H1 (cell line): ENCODE results near the gene DCN. TPM values are rescaled to one million over a fixed set of nuclear protein-coding genes. Genes with fewer than 3 reads are reported as not detected.

ENCODE experiments used
- CTCF ChIA-PET: fragments of 300-600 bp; sonication (Branson Sonifier 250); formaldehyde crosslinking; loops from one replicate; lab custom pipeline; 2021; ENCODE audit not compliant: partially characterized antibody; lab: Charles Lee
- POLR2A ChIA-PET: fragments of 300-600 bp; sonication (Branson Sonifier 250); formaldehyde crosslinking; loops from one replicate; lab custom pipeline; 2021; ENCODE audit warnings: inconsistent platforms; ENCODE audit not compliant: partially characterized antibody; lab: Charles Lee
- DNase-seq, 2 experiments: peaks; one replicate each; pipeline versions ENCODE4 v3.0.0 to v3.0.0-alpha.2; 2010 to 2022; ENCODE audit warnings: low spot score in 2 of 2, low read depth in 1 of 2, mixed read lengths in 1 of 2
- FAIRE-seq: peaks from 2 replicates; lab custom pipeline; 2011; peaks lifted over from hg19 to GRCh38; lab: Jason Lieb, UNC
- H2AFZ ChIP-seq: 2 replicates; pipeline ENCODE4 v1.8.1; 2012; ENCODE audit warnings: low read length, inconsistent platforms
- H2AK5ac ChIP-seq: 2 replicates; pipeline ENCODE4 v1.6.1; 2013; ENCODE audit warnings: low read depth, low read length
- H2BK120ac ChIP-seq: replicated peaks from 2 replicates; pipeline ENCODE3; 2013; ENCODE audit warnings: low read depth, low read length, inconsistent platforms
- H2BK12ac ChIP-seq: 2 replicates; pipeline ENCODE4 v1.6.1; 2013; ENCODE audit warnings: low read depth, low read length
- H2BK15ac ChIP-seq: 2 replicates; pipeline ENCODE4 v1.6.1; 2013; ENCODE audit warnings: low read length
- H2BK20ac ChIP-seq: 2 replicates; pipeline ENCODE4 v1.6.1; 2013; ENCODE audit warnings: low read length
- H2BK5ac ChIP-seq: 2 replicates; pipeline ENCODE4 v1.6.1; 2013; ENCODE audit warnings: low read depth, low read length
- H3K14ac ChIP-seq: 2 replicates; pipeline ENCODE4 v1.6.1; 2013; ENCODE audit warnings: inconsistent platforms; ENCODE audit not compliant: insufficient read length
- H3K18ac ChIP-seq: 2 replicates; pipeline ENCODE4 v1.6.1; 2013; ENCODE audit warnings: low read length; ENCODE audit errors: extremely low read depth
- H3K23ac ChIP-seq: 2 replicates; pipeline ENCODE4 v1.6.1; 2013; ENCODE audit warnings: inconsistent platforms; ENCODE audit not compliant: insufficient read length
- H3K23me2 ChIP-seq: 2 replicates; pipeline ENCODE4 v1.6.1; 2013; ENCODE audit warnings: low read depth, low read length
- H3K27ac ChIP-seq: 2 replicates; pipeline ENCODE4 v1.6.1; 2011; ENCODE audit warnings: low read depth, low read length, inconsistent platforms
- H3K27me3 ChIP-seq, 4 experiments: replicated peaks in 1 of 4; 1 replicate in 1 of 4; 2 replicates in 3 of 4; pipeline versions ENCODE4 v1.6.1 to v1.8.1; 2011 to 2013; ENCODE audit warnings: low read length in 3 of 4, mild to moderate bottlenecking in 3 of 4, inconsistent platforms in 2 of 4, mixed read lengths in 2 of 4, moderate library complexity in 1 of 4; ENCODE audit not compliant: control insufficient read depth in 3 of 4, insufficient read depth in 3 of 4; ENCODE audit errors: extremely low read depth in 1 of 4
- H3K36me3 ChIP-seq, 4 experiments: 2 replicates each; pipeline versions ENCODE4 v1.6.1 to v1.8.1; 2011 to 2013; ENCODE audit warnings: mild to moderate bottlenecking in 4 of 4, low read length in 3 of 4, moderate library complexity in 2 of 4, control low read depth in 1 of 4, inconsistent platforms in 1 of 4; ENCODE audit not compliant: insufficient read depth in 4 of 4, control insufficient read depth in 2 of 4
- H3K4ac ChIP-seq: replicated peaks from 2 replicates; pipeline ENCODE3; 2013; ENCODE audit warnings: low read length, low read depth, mixed read lengths, inconsistent platforms; ENCODE audit not compliant: insufficient read length
- H3K4me1 ChIP-seq, 4 experiments: replicated peaks in 1 of 4; 1 replicate in 1 of 4; 2 replicates in 3 of 4; pipeline versions ENCODE4 v1.6.1 to v1.8.1; 2011 to 2013; ENCODE audit warnings: low read length in 3 of 4, inconsistent platforms in 2 of 4, mixed read lengths in 1 of 4; ENCODE audit not compliant: insufficient read depth in 4 of 4, control insufficient read depth in 3 of 4
- H3K4me2 ChIP-seq, 2 experiments: 2 replicates each; pipeline versions ENCODE4 v1.6.1 to v1.8.1; 2011 to 2013; ENCODE audit warnings: low read depth in 2 of 2, low read length in 2 of 2, control low read depth in 1 of 2, inconsistent platforms in 1 of 2, mild to moderate bottlenecking in 1 of 2; ENCODE audit not compliant: insufficient read depth in 1 of 2
- H3K4me3 ChIP-seq, 4 experiments: fragments of 200-600, 300-600 bp in 1 of 4; sonication (generic), shearing (Covaris generic), sonication (Bioruptor Twin) in 1 of 4; 2 replicates each; pipeline versions ENCODE4 v1.5.1 to v1.8.1; 2011 to 2016; ENCODE audit warnings: low read length in 4 of 4, low read depth in 3 of 4, control low read depth in 2 of 4, inconsistent platforms in 2 of 4, mild to moderate bottlenecking in 2 of 4, mixed read lengths in 1 of 4, moderate library complexity in 1 of 4; ENCODE audit not compliant: insufficient read depth in 2 of 4; ENCODE audit errors: extremely low read depth in 1 of 4
- H3K56ac ChIP-seq: replicated peaks from 2 replicates; pipeline ENCODE3; 2013; ENCODE audit warnings: low read depth, mild to moderate bottlenecking, mixed read lengths, low read length, inconsistent platforms; ENCODE audit not compliant: insufficient read length
- H3K79me1 ChIP-seq: 2 replicates; pipeline ENCODE4 v1.6.1; 2013; ENCODE audit warnings: low read depth, low read length, control low read depth
- H3K79me2 ChIP-seq, 2 experiments: 2 replicates each; pipeline versions ENCODE4 v1.6.1 to v1.8.1; 2012 to 2013; ENCODE audit warnings: low read length in 2 of 2, mild to moderate bottlenecking in 2 of 2, inconsistent platforms in 1 of 2; ENCODE audit not compliant: insufficient read depth in 2 of 2, control insufficient read depth in 1 of 2
- H3K9ac ChIP-seq, 4 experiments: replicated peaks in 1 of 4; 1 replicate in 1 of 4; 2 replicates in 3 of 4; pipeline versions ENCODE4 v1.6.1 to v1.8.1; 2011 to 2013; ENCODE audit warnings: low read depth in 3 of 4, low read length in 3 of 4, control low read depth in 2 of 4, mild to moderate bottlenecking in 2 of 4, moderate library complexity in 2 of 4, inconsistent platforms in 1 of 4; ENCODE audit errors: extremely low read depth in 1 of 4
- H3K9me3 ChIP-seq, 2 experiments: 2 replicates each; pipeline versions ENCODE4 v1.6.1 to v1.8.1; 2012 to 2013; ENCODE audit warnings: mild to moderate bottlenecking in 2 of 2, moderate library complexity in 2 of 2, control low read depth in 1 of 2, inconsistent platforms in 1 of 2, low read depth in 1 of 2, low read length in 1 of 2, mixed read lengths in 1 of 2; ENCODE audit not compliant: insufficient read depth in 2 of 2
- H4K20me1 ChIP-seq, 2 experiments: replicated peaks in 1 of 2; 2 replicates each; pipeline versions ENCODE3 to v1.8.1; 2011 to 2013; ENCODE audit warnings: inconsistent platforms in 2 of 2, low read length in 2 of 2, mild to moderate bottlenecking in 1 of 2; ENCODE audit not compliant: insufficient read depth in 2 of 2, control insufficient read depth in 1 of 2
- H4K5ac ChIP-seq: 2 replicates; pipeline ENCODE4 v1.6.1; 2013; ENCODE audit warnings: low read length, low read depth, mixed read lengths, inconsistent platforms; ENCODE audit not compliant: insufficient read length
- H4K8ac ChIP-seq: 2 replicates; pipeline ENCODE4 v1.8.0; 2013; ENCODE audit warnings: mild to moderate bottlenecking, moderate library complexity, low read length, inconsistent platforms; ENCODE audit not compliant: insufficient read depth; ENCODE audit errors: extremely low read depth
- H4K91ac ChIP-seq: replicated peaks from 2 replicates; pipeline ENCODE3; 2013; ENCODE audit warnings: low read length, mixed read lengths, inconsistent platforms; ENCODE audit not compliant: insufficient read length
- CBX5 ChIP-seq: fragments of 300-800, 300-1000 bp; sonication (generic); IDR thresholded peaks from 2 replicates; pipeline ENCODE4 v1.7.1; 2016; ENCODE audit warnings: antibody characterized with exemption, low read length, low read depth
- CBX8 ChIP-seq: fragments of 300-800, 300-1000 bp; sonication (generic); IDR thresholded peaks from 2 replicates; pipeline ENCODE4 v1.7.1; 2016; ENCODE audit warnings: low read depth, low read length, borderline replicate concordance
- KDM1A ChIP-seq: fragments of 200-600, 300-600 bp; sonication (generic); IDR thresholded peaks from 2 replicates; pipeline ENCODE4 v1.7.1; 2016; ENCODE audit warnings: mild to moderate bottlenecking, low read length, borderline replicate concordance
- POLR2AphosphoS5 ChIP-seq: IDR thresholded peaks from 2 replicates; pipeline ENCODE4 v1.6.1; 2011; ENCODE audit warnings: low read depth, low read length
- RAD21 ChIP-seq, 2 experiments: IDR thresholded peaks in 1 of 2; conservative IDR thresholded peaks in 1 of 2; 2 replicates each; pipeline ENCODE4 v1.6.1; 2011; ENCODE audit warnings: low read depth in 2 of 2, low read length in 2 of 2, improper control_type of control experiment in 1 of 2, inconsistent platforms in 1 of 2, mild to moderate bottlenecking in 1 of 2, moderate library complexity in 1 of 2
- RNF2 ChIP-seq: fragments of 200-900, 300-1000 bp; sonication (generic); IDR thresholded peaks from 2 replicates; pipeline ENCODE4 v1.7.1; 2016; ENCODE audit warnings: borderline replicate concordance, low read depth, mild to moderate bottlenecking, antibody characterized with exemption, low read length; ENCODE audit not compliant: poor library complexity, severe bottlenecking; ENCODE audit errors: missing control alignments
- TBP ChIP-seq: IDR thresholded peaks from 2 replicates; pipeline ENCODE4 v1.6.1; 2011; ENCODE audit warnings: low read depth, low read length, improper control_type of control experiment
- TCF12 ChIP-seq: IDR thresholded peaks from 2 replicates; pipeline ENCODE4 v1.6.1; 2011; ENCODE audit warnings: low read depth, mild to moderate bottlenecking, low read length
- WGBS, 2 experiments: shearing (Covaris generic) in 1 of 2; methylation state at CpG; one replicate each; pipeline versions ENCODE4 v1.1.6 to v1.1.7; 2013 to 2015; ENCODE audit warnings: low lambda C conversion rate in 2 of 2, mixed read lengths in 2 of 2, inconsistent platforms in 1 of 2, low coverage in 1 of 2, missing lambda C conversion rate in 1 of 2; ENCODE audit not compliant: insufficient replicate concordance in 2 of 2, insufficient coverage in 1 of 2, insufficient read length in 1 of 2; ENCODE audit errors: extremely low coverage in 1 of 2, missing lambda C conversion rate in 1 of 2; 5-methylcytosine and 5-hydroxymethylcytosine counted together
- polyA plus RNA-seq, 7 experiments: library from polyadenylated mRNA; depleted of rRNA in 3 of 7; stranded (reverse) in 5 of 7; unstranded in 2 of 7; fragments of >200 nt in 5 of 7; fragments of 200-250 nt in 2 of 7; gene quantifications; 1 replicate in 5 of 7; 2 replicates in 1 of 7; 4 replicates in 1 of 7; pipeline versions ENCODE4 v1.2.1 to v1.2.3, GENCODE V29; 2011 to 2013; ENCODE audit warnings: missing spikeins in 2 of 7, mixed read lengths in 2 of 7
- total RNA-seq: library from RNA; stranded (reverse); fragmentation: NEBNext Ultra II Directional; extraction: Animal tissue kit (Norgen Biotek cat#: 25700); gene quantifications from 2 replicates; pipeline ENCODE4 v1.2.1, GENCODE V29; 2021
- TF ChIP-seq, protein P1 (sequence below): IDR thresholded peaks from 2 replicates; pipeline ENCODE4 v1.6.1; 2012; ENCODE audit warnings: inconsistent platforms
- TF ChIP-seq, protein P2 (sequence below): IDR thresholded peaks from 2 replicates; pipeline ENCODE4 v1.6.1; 2012; ENCODE audit warnings: inconsistent platforms

DCN gene
- total and polyA plus RNA-seq, 2 of the 8 experiments (the other 6 are each of a cell fraction or from before 2014, with no cell fraction given): not detected

DNA sequence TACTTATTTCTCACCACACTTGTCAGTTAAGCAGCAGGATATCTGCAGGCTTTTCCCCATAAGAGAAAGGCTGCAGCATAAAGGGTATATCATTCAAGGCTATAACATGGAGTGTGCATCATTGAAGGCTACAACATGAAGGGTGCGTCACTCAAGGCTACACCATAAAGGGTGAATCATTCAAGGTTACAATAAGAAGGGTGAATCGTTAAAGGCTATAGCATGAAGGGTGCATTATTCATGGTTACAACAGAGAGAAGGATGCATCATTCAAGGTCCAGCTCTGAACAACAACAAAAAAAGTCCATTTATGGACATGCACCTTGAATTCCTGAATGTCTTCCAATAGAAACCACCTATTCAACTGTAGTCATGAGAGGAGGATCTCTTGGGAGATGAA is 38.6 kb downstream of the DCN start:
- Histone ChIP-seq H3K4me3 (no peak overlapping the region), H3K79me2 (no peaks in the 10 kb centered on the region), H2BK5ac (no peak overlapping the region), H3K4me1 (no peaks in the 10 kb centered on the region), H2BK120ac (no peak overlapping the region), H2BK12ac (no peak overlapping the region), H3K23ac (no peak overlapping the region), H4K8ac (no peak overlapping the region), H3K14ac (no peak overlapping the region), H3K9ac (no peak overlapping the region), H2BK15ac (no peak overlapping the region), H3K27me3 (no peaks in the 10 kb centered on the region), H2AFZ (no peak overlapping the region), H2BK20ac (no peak overlapping the region), H4K5ac (no peak overlapping the region), H2AK5ac (no peak overlapping the region), H3K56ac (no peak overlapping the region), H3K36me3 (no peaks in the 10 kb centered on the region), H4K91ac (no peak overlapping the region), H3K9me3 (no peaks in the 10 kb centered on the region), H3K4ac (no peak overlapping the region), H3K4me2 (no peak overlapping the region), H3K27ac (no peak overlapping the region), H3K23me2 (no peaks in the 10 kb centered on the region), H3K18ac (no peak overlapping the region), H4K20me1 (no peaks in the 10 kb centered on the region), H3K79me1 (no peaks in the 10 kb centered on the region)
- POLR2A ChIA-PET: no interaction called here
- DNase-seq (no peak), FAIRE-seq (no peak)
- CTCF ChIA-PET: no interaction called here
- TF ChIP-seq, protein P1, sequence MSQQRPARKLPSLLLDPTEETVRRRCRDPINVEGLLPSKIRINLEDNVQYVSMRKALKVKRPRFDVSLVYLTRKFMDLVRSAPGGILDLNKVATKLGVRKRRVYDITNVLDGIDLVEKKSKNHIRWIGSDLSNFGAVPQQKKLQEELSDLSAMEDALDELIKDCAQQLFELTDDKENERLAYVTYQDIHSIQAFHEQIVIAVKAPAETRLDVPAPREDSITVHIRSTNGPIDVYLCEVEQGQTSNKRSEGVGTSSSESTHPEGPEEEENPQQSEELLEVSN: no peak
- TF ChIP-seq, protein P2, sequence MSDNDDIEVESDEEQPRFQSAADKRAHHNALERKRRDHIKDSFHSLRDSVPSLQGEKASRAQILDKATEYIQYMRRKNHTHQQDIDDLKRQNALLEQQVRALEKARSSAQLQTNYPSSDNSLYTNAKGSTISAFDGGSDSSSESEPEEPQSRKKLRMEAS: no peak
- TF ChIP-seq RAD21 (IDR thresholded peaks at IDR 0.05 in 1 of 2, conservative IDR thresholded peaks at IDR 0.05 in 1 of 2; ENCODE audit: low read depth in 2 of 2, low read length in 2 of 2) (no peak), RNF2 (no peak), KDM1A (no peak), TCF12 (no peak), TBP (no peak), POLR2AphosphoS5 (no peak), CBX8 (no peak), CBX5 (no peak)
- 97% methylated on average over 2 of the region's 2 CpGs; no CpG with 5 or more reads in 1 of the 2 experiments for WGBS, 2 experiments
